ENCODE measurements around the gene USP9Y. TPM values are rescaled to one million over a fixed set of nuclear protein-coding genes. Genes with fewer than 3 reads are reported as not detected.

USP9Y gene
- total RNA-seq, 2 donors from 2014 or later: not detected

DNA sequence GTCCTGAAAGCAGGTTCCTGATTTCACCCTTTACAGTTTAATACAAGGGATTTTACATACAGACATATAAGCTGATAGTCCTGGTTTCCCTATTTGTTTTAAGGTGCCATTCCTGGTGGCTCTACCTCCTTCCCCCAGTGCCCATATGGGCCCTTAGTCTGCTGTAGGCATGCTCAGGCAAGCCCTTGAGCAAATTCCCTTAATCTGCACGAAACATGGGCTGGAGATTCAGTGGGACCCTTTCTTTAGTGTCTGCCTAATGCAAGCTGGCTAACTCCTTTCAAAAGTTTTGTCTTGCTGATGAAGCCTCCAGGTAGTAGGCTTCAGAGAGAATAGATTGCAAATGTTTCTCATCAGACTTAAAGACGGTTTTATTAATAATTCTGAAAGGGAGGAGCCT lies 22.9 kb upstream of the USP9Y start:
- no peaks in the 10 kb centered on the region for H3K9me3 ChIP-seq
- no peaks in the 10 kb centered on the region for H3K4me1 ChIP-seq
- no peak for DNase-seq (ENCODE audit: low spot score)
- no peak overlapping the region for H3K4me3 ChIP-seq
- H3K36me3 ChIP-seq: no peaks in the 10 kb centered on the region
- TF ChIP-seq, protein P1, sequence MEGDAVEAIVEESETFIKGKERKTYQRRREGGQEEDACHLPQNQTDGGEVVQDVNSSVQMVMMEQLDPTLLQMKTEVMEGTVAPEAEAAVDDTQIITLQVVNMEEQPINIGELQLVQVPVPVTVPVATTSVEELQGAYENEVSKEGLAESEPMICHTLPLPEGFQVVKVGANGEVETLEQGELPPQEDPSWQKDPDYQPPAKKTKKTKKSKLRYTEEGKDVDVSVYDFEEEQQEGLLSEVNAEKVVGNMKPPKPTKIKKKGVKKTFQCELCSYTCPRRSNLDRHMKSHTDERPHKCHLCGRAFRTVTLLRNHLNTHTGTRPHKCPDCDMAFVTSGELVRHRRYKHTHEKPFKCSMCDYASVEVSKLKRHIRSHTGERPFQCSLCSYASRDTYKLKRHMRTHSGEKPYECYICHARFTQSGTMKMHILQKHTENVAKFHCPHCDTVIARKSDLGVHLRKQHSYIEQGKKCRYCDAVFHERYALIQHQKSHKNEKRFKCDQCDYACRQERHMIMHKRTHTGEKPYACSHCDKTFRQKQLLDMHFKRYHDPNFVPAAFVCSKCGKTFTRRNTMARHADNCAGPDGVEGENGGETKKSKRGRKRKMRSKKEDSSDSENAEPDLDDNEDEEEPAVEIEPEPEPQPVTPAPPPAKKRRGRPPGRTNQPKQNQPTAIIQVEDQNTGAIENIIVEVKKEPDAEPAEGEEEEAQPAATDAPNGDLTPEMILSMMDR (IDR thresholded peaks at IDR 0.05): no peak
- H3K27me3 ChIP-seq: no peaks in the 10 kb centered on the region
- H3K27ac ChIP-seq: no peak overlapping the region

DNA sequence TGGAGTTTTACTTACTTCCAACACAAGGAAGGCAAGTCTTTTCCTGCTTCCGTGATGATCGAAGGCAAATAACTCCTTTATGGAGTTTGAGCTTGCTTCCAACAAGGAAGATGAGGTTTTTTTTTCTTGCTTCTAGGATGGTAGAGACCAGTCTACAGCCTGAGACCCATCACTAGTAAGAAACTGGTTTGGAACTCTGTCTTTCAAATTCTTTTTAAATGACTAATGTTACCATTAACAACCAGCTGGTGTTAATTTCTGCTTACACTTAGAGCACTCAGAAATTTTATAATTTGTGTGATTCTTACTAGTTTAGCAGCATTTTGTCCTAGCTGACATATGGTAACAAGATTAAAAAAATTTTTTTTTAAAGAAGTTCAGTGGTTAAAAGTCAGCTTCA lies 19.5 kb upstream of the USP9Y start:
- TF ChIP-seq, protein P1 (IDR thresholded peaks at IDR 0.05): no peak
- Histone ChIP-seq H3K4me1 (no peaks in the 10 kb centered on the region), H3K9me3 (no peaks in the 10 kb centered on the region), H3K27me3 (no peaks in the 10 kb centered on the region), H3K36me3 (no peaks in the 10 kb centered on the region), H3K4me3 (no peak overlapping the region), H3K27ac (no peak overlapping the region)
- DNase-seq (ENCODE audit: low spot score): no peak

DNA sequence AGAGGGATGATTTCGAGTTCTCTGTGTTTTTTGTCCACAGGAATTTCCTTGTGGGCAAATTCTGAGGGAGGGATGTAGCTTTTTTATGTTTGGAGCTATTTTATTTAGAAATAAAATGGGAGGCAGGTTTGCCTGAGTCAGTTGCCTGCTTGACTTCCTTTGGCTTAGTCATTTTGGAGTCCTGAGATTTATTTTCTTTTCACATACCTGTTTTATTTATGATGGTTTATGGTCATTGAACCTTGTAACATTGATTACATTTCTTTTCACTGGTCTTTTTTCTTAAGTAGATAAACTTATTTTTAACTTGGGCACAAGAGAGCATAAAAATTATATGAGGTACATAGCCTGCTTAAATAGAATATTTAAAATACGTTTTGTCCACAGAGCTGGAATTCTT lies 12.7 kb upstream of the USP9Y start:
- Histone ChIP-seq H3K27me3 (no peaks in the 10 kb centered on the region), H3K27ac (no peak overlapping the region), H3K4me3 (no peak overlapping the region), H3K4me1 (no peaks in the 10 kb centered on the region), H3K36me3 (no peaks in the 10 kb centered on the region), H3K9me3 (no peaks in the 10 kb centered on the region)
- DNase-seq (ENCODE audit: low spot score): no peak
- TF ChIP-seq, protein P1 (IDR thresholded peaks at IDR 0.05): no peak

DNA sequence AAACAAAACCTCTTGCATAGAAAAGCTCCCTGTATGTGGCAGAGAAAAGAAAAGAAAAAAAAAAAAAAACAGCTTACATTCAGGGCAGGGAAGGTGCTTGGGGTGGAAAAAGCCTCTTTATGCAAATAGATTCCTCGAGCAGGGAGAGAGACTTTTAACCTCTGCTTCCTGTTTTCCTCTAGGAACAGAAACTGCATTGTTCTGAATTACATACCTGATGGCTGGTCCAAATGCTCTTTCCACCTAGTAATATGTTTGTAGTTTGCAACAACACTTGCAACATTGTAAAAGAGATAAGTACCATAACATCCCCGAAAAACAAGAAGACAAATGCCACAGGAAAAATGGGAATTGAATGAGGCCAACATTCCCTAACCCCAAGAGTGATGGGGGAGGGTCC lies 944 bp upstream of the USP9Y start:
- no peaks in the 10 kb centered on the region for H3K9me3 ChIP-seq
- DNase-seq (ENCODE audit: low spot score): no peak
- H3K27me3 ChIP-seq: no peaks in the 10 kb centered on the region
- no peak overlapping the region for H3K27ac ChIP-seq
- TF ChIP-seq, protein P1 (IDR thresholded peaks at IDR 0.05): no peak
- H3K4me3 ChIP-seq: no peak overlapping the region
- H3K4me1 ChIP-seq: no peaks in the 10 kb centered on the region
- no peaks in the 10 kb centered on the region for H3K36me3 ChIP-seq

DNA sequence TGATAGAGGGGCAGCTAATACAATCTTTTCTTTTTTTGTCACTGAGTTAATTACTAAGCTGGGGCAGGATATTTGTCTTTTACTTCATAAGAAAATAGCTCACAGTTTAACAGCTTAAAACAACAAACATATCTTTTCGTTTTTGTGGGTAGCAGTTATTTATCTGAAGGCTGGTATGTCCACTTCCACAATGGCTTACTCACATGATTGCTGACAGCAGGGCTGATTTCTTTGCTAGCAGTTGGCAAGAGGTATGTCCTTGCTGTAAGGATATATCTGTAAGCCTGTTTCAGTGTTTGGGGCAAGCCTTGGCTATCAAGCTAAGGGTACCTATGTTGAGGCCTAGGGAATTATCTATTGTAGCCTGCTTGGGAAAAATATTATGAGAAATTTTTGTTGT lies 1.1 kb downstream of the USP9Y start:
- TF ChIP-seq, protein P1 (IDR thresholded peaks at IDR 0.05): no peak
- Histone ChIP-seq H3K27me3 (no peaks in the 10 kb centered on the region), H3K27ac (no peak overlapping the region), H3K4me1 (no peaks in the 10 kb centered on the region), H3K9me3 (no peaks in the 10 kb centered on the region), H3K36me3 (no peaks in the 10 kb centered on the region), H3K4me3 (no peak overlapping the region)
- no peak for DNase-seq (ENCODE audit: low spot score)

DNA sequence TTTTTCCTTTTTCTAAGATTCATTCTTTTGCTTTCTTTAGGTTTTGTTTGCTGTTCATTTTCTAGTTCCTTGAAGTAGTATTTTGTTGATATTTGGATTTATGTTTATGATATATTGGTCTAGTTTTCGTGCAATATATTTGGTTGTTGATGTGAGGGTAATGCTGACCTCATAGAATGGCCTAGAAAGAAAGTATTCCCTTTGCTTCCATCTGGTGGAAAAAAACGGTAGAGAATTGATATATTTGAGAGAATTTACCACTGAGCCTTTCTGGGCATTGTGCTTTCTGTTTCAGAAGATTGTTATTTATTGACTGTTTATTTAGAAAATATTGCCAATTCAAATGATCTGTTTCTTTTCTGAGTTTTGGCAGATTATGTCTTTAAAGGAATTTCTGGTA lies 9.4 kb downstream of the USP9Y start:
- DNase-seq (ENCODE audit: low spot score): no peak
- H3K4me1 ChIP-seq: no peaks in the 10 kb centered on the region
- TF ChIP-seq, protein P1 (IDR thresholded peaks at IDR 0.05): no peak
- H3K4me3 ChIP-seq: no peak overlapping the region
- H3K9me3 ChIP-seq: no peaks in the 10 kb centered on the region
- H3K27me3 ChIP-seq: no peaks in the 10 kb centered on the region
- H3K36me3 ChIP-seq: no peaks in the 10 kb centered on the region
- H3K27ac ChIP-seq: no peak overlapping the region
